B cell (primary cell): ENCODE results near the gene LRRC4C.

ENCODE experiments used
- CTCF ChIP-seq: fragments of 200-600 bp; IDR thresholded peaks from one replicate; pipeline ENCODE4 v1.8.0; 2022; ENCODE audit warnings: antibody characterized with exemption, mild to moderate bottlenecking
- EZH2 ChIP-seq: IDR thresholded peaks from 2 replicates; pipeline ENCODE4 v1.6.1; 2012; ENCODE audit warnings: borderline replicate concordance, low read depth, mild to moderate bottlenecking, moderate library complexity, low read length; ENCODE audit not compliant: insufficient read depth, poor library complexity, severe bottlenecking

GRCh38 chr11:40425168-40425567 lies 1034.3 kb downstream of the LRRC4C start:
- no peak for TF ChIP-seq EZH2
- TF ChIP-seq CTCF: no peak
